GM23338 (cell line): Measurements from ENCODE around the gene ABCA4. TPM values are rescaled to one million over a fixed set of nuclear protein-coding genes. Genes with fewer than 3 reads are reported as not detected.

Experiments used
- ATAC-seq: fragments of 200-7000 bp; cut with Tn5 transposase; 3 replicates; pipeline ENCODE4 v1.9.1; 2020
- DNase-seq: peaks from one replicate; pipeline ENCODE4 v3.0.0-alpha.2; 2015; ENCODE audit warnings: low spot score
- H2AFZ ChIP-seq: fragments of 200-600 bp; sonication (generic); 2 replicates; pipeline ENCODE4 v1.8.0; 2016; ENCODE audit warnings: antibody characterized with exemption, mild to moderate bottlenecking, moderate library complexity
- H3F3A ChIP-seq: fragments of 200-600 bp; sonication (generic); replicated peaks from 2 replicates; pipeline ENCODE4 v1.8.0; 2017; ENCODE audit warnings: antibody characterized with exemption, mixed run types, low read depth
- H3K27ac ChIP-seq: fragments of 200-600 bp; sonication (generic); 2 replicates; pipeline ENCODE4 v1.6.1; 2016; ENCODE audit warnings: low read depth
- H3K27me3 ChIP-seq: fragments of 200-600 bp; sonication (generic); 2 replicates; pipeline ENCODE4 v1.8.0; 2016; ENCODE audit warnings: mild to moderate bottlenecking, mixed run types, moderate library complexity; ENCODE audit not compliant: insufficient read depth
- H3K36me3 ChIP-seq: fragments of 200-600 bp; sonication (generic); 2 replicates; pipeline ENCODE4 v1.8.0; 2016; ENCODE audit warnings: mild to moderate bottlenecking; ENCODE audit not compliant: insufficient read depth
- H3K4me1 ChIP-seq: fragments of 200-600 bp; sonication (generic); 2 replicates; pipeline ENCODE4 v1.8.0; 2016; ENCODE audit warnings: mild to moderate bottlenecking, moderate library complexity; ENCODE audit not compliant: insufficient read depth
- H3K4me2 ChIP-seq: fragments of 200-600 bp; sonication (generic); 2 replicates; pipeline ENCODE4 v1.7.1; 2017; ENCODE audit warnings: mixed run types
- H3K4me3 ChIP-seq: fragments of 200-600 bp; sonication (generic); 2 replicates; pipeline ENCODE4 v1.6.1; 2016; ENCODE audit warnings: mixed run types
- H3K79me2 ChIP-seq: fragments of 200-600 bp; sonication (generic); replicated peaks from 2 replicates; pipeline ENCODE4 v1.8.0; 2017; ENCODE audit warnings: mild to moderate bottlenecking; ENCODE audit not compliant: insufficient read depth
- H3K9me2 ChIP-seq: fragments of 200-600 bp; sonication (generic); 2 replicates; pipeline ENCODE4 v1.8.0; 2017; ENCODE audit not compliant: insufficient read depth
- H4K20me1 ChIP-seq: fragments of 200-600 bp; sonication (generic); replicated peaks from 2 replicates; pipeline ENCODE4 v1.8.0; 2017; ENCODE audit warnings: mild to moderate bottlenecking; ENCODE audit not compliant: insufficient read depth
- H3K27ac Mint-ChIP-seq: 2 replicates; pipeline ENCODE4 v1.8.0; 2020; ENCODE audit warnings: inconsistent platforms, mild to moderate bottlenecking, moderate library complexity, mixed read lengths
- H3K27me3 Mint-ChIP-seq: 3 replicates; pipeline ENCODE4 v1.8.0; 2022; ENCODE audit warnings: low read depth, mild to moderate bottlenecking, moderate library complexity, mixed read lengths, inconsistent platforms; ENCODE audit not compliant: insufficient read depth, poor library complexity
- H3K36me3 Mint-ChIP-seq: 3 replicates; pipeline ENCODE4 v1.8.0; 2021; ENCODE audit warnings: low read depth, mild to moderate bottlenecking, inconsistent platforms, moderate library complexity, mixed read lengths
- H3K4me1 Mint-ChIP-seq: 3 replicates; pipeline ENCODE4 v1.8.0; 2020; ENCODE audit warnings: mild to moderate bottlenecking, inconsistent platforms, mixed read lengths
- H3K4me3 Mint-ChIP-seq: 3 replicates; pipeline ENCODE4 v1.8.0; 2021; ENCODE audit warnings: moderate library complexity, mild to moderate bottlenecking, inconsistent platforms, mixed read lengths
- H3K9me3 Mint-ChIP-seq: 3 replicates; pipeline ENCODE4 v1.8.0; 2020; ENCODE audit warnings: moderate library complexity, mild to moderate bottlenecking, inconsistent platforms, mixed read lengths
- CREB1 ChIP-seq: fragments of 250-450 bp; sonication (Bioruptor Pico); IDR thresholded peaks from 2 replicates; pipeline ENCODE4 v1.5.0; 2020; ENCODE audit warnings: low read depth, mild to moderate bottlenecking, moderate library complexity
- EZH2phosphoT487 ChIP-seq: fragments of 200-600 bp; sonication (generic); IDR thresholded peaks from one replicate; pipeline ENCODE4 v1.8.1; 2018; ENCODE audit warnings: antibody characterized with exemption; ENCODE audit not compliant: unreplicated experiment
- JUNB ChIP-seq: IDR thresholded peaks from one replicate; pipeline ENCODE4 v1.6.1; 2016; ENCODE audit warnings: antibody characterized with exemption; ENCODE audit not compliant: unreplicated experiment
- NANOG ChIP-seq: IDR thresholded peaks from 2 replicates; pipeline ENCODE4 v1.6.1; 2016; ENCODE audit warnings: antibody characterized with exemption, borderline replicate concordance
- POLR2AphosphoS5 ChIP-seq: IDR thresholded peaks from 2 replicates; pipeline ENCODE4 v1.6.1; 2016; ENCODE audit warnings: antibody characterized with exemption, low read depth
- STAT1 ChIP-seq: IDR thresholded peaks from one replicate; pipeline ENCODE4 v1.6.1; 2016; ENCODE audit warnings: antibody characterized with exemption; ENCODE audit not compliant: unreplicated experiment
- ZNF114 ChIP-seq: fragments of 250-450 bp; sonication (Bioruptor Pico); IDR thresholded peaks from 2 replicates; pipeline ENCODE4 v1.5.0; 2020; ENCODE audit warnings: mild to moderate bottlenecking, moderate library complexity
- ZNF331 ChIP-seq: fragments of 250-450 bp; sonication (Bioruptor Pico); IDR thresholded peaks from 2 replicates; pipeline ENCODE4 v1.5.0; 2020; ENCODE audit warnings: low read depth, mild to moderate bottlenecking, moderate library complexity
- ZNF462 ChIP-seq: fragments of 250-450 bp; sonication (Bioruptor Pico); IDR thresholded peaks from 2 replicates; pipeline ENCODE4 v1.5.0; 2020; ENCODE audit warnings: mild to moderate bottlenecking, moderate library complexity
- polyA plus RNA-seq: library from polyadenylated mRNA; unstranded; fragments of >200 nt; fragmentation: Nextera tagmentation; extraction: Ambion mirVana; gene quantifications from 2 replicates; pipeline ENCODE4 v1.2.1, GENCODE V29; 2016
- total RNA-seq: library from RNA; depleted of rRNA; stranded (reverse); fragments of >200 nt; shearing (Covaris generic); gene quantifications from 2 replicates; pipeline ENCODE4 v1.2.3, GENCODE V29; 2014

Gene ABCA4
- total and polyA plus RNA-seq, 2 experiments from 2014 or later, result not detected

GRCh38 chr1:94071391-94071790, 49.6 kb downstream of the ABCA4 start:
- no peak for DNase-seq
- H3K27ac ChIP-seq, result no peak overlapping the region
- ATAC-seq, result no peak
- no peak overlapping the region for H2AFZ ChIP-seq
- Mint-ChIP-seq H3K4me1 (peaks cover 10% of the 10 kb centered on the region), H3K27me3 (peaks cover 59% of the 10 kb centered on the region), H3K27ac (no peak overlapping the region), H3K9me3 (no peaks in the 10 kb centered on the region; the same call in 1 of the 3 replicates), H3K36me3 (no peaks in the 10 kb centered on the region), H3K4me3 (no peak overlapping the region)
- no peaks in the 10 kb centered on the region for H3K4me1 ChIP-seq
- TF ChIP-seq CREB1 (CRISPR knock-in tag), result no peak
- TF ChIP-seq ZNF331, result no peak
- no peak for TF ChIP-seq EZH2phosphoT487
- no peak for TF ChIP-seq NANOG
- no peak for TF ChIP-seq ZNF462
- no peaks in the 10 kb centered on the region for H3K9me2 ChIP-seq
- no peaks in the 10 kb centered on the region for H4K20me1 ChIP-seq
- H3K4me2 ChIP-seq, result no peak overlapping the region
- no peak overlapping the region for H3K4me3 ChIP-seq
- H3K36me3 ChIP-seq, result no peaks in the 10 kb centered on the region
- H3K27me3 ChIP-seq, result peaks cover 36% of the 10 kb centered on the region
- H3K79me2 ChIP-seq, result no peaks in the 10 kb centered on the region
- no peaks in the 10 kb centered on the region for H3F3A ChIP-seq

GRCh38 chr1:94070865-94071264, 50.1 kb downstream of the ABCA4 start:
- H3K27ac Mint-ChIP-seq, result no peak overlapping the region
- TF ChIP-seq STAT1 (no peak), POLR2AphosphoS5 (no peak), ZNF331 (no peak), ZNF114 (CRISPR knock-in tag) (no peak), NANOG (no peak), EZH2phosphoT487 (no peak), JUNB (no peak)

More at GRCh38 chr1:94070865-94071264, 50.1 kb downstream of the ABCA4 start:
- no peaks in the 10 kb centered on the region for H3F3A ChIP-seq
- H3K79me2 ChIP-seq, result no peaks in the 10 kb centered on the region
- H3K4me1 ChIP-seq, result no peaks in the 10 kb centered on the region
- H3K4me2 ChIP-seq, result no peak overlapping the region
- no peaks in the 10 kb centered on the region; the same call in 1 of the 3 replicates for H3K9me3 Mint-ChIP-seq
- no peaks in the 10 kb centered on the region for H3K36me3 Mint-ChIP-seq
- H3K27me3 Mint-ChIP-seq, result peaks cover 62% of the 10 kb centered on the region
- H3K9me2 ChIP-seq, result no peaks in the 10 kb centered on the region
- DNase-seq (no peak), ATAC-seq (no peak)
- H3K36me3 ChIP-seq, result no peaks in the 10 kb centered on the region
- no peak overlapping the region for H3K27ac ChIP-seq
- H3K4me1 Mint-ChIP-seq, result peaks cover 10% of the 10 kb centered on the region
- no peak overlapping the region for H2AFZ ChIP-seq
- H4K20me1 ChIP-seq, result no peaks in the 10 kb centered on the region
- peaks cover 36% of the 10 kb centered on the region for H3K27me3 ChIP-seq
- H3K4me3 Mint-ChIP-seq, result no peak overlapping the region
- no peak overlapping the region for H3K4me3 ChIP-seq
